H9 (cell line): ENCODE data around the gene OSBP2. TPM values are rescaled to one million over a fixed set of nuclear protein-coding genes. Genes with fewer than 3 reads are reported as not detected.

ENCODE experiments used
- DNase-seq: peaks from one replicate; pipeline ENCODE4 v3.0.0-alpha.2; 2017
- H2AFZ ChIP-seq: one replicate; pipeline ENCODE4 v1.6.1; 2013; ENCODE audit warnings: mild to moderate bottlenecking, low read length, control low read depth, moderate library complexity
- H2AK5ac ChIP-seq: 2 replicates; pipeline ENCODE4 v1.6.1; 2013; ENCODE audit warnings: low read length, control low read depth, mixed read lengths; ENCODE audit not compliant: insufficient read length
- H2BK120ac ChIP-seq: one replicate; pipeline ENCODE4 v1.6.1; 2013; ENCODE audit warnings: low read depth, mild to moderate bottlenecking, low read length, control low read depth, inconsistent platforms; ENCODE audit not compliant: poor library complexity, severe bottlenecking
- H2BK12ac ChIP-seq: 2 replicates; pipeline ENCODE4 v1.6.1; 2013; ENCODE audit warnings: low read length, control low read depth, mixed read lengths, low read depth; ENCODE audit not compliant: insufficient read length
- H2BK15ac ChIP-seq: 2 replicates; pipeline ENCODE4 v1.6.1; 2013; ENCODE audit warnings: low read depth, low read length, control low read depth
- H2BK20ac ChIP-seq: one replicate; pipeline ENCODE4 v1.6.1; 2013; ENCODE audit warnings: low read depth, mild to moderate bottlenecking, low read length, control low read depth, inconsistent platforms; ENCODE audit not compliant: poor library complexity, severe bottlenecking
- H2BK5ac ChIP-seq: 2 replicates; pipeline ENCODE4 v1.6.1; 2013; ENCODE audit warnings: low read length, control low read depth, mixed read lengths; ENCODE audit not compliant: insufficient read length
- H3K14ac ChIP-seq: 2 replicates; pipeline ENCODE4 v1.6.1; 2013; ENCODE audit warnings: low read length, control low read depth; ENCODE audit not compliant: insufficient read depth
- H3K18ac ChIP-seq: 2 replicates; pipeline ENCODE4 v1.6.1; 2013; ENCODE audit warnings: low read depth, mild to moderate bottlenecking, mixed read lengths, low read length, control low read depth; ENCODE audit not compliant: insufficient read length
- H3K23ac ChIP-seq: 2 replicates; pipeline ENCODE4 v1.6.1; 2013; ENCODE audit warnings: low read length, control low read depth, mixed read lengths, low read depth; ENCODE audit not compliant: insufficient read length
- H3K23me2 ChIP-seq: 2 replicates; pipeline ENCODE4 v1.6.1; 2013; ENCODE audit warnings: low read depth, mild to moderate bottlenecking, mixed read lengths, low read length, control low read depth; ENCODE audit not compliant: insufficient read length, poor library complexity, severe bottlenecking
- H3K27ac ChIP-seq: 2 replicates; pipeline ENCODE4 v1.5.1; 2013; ENCODE audit warnings: low read length, control low read depth, mixed read lengths, low read depth; ENCODE audit not compliant: insufficient read length
- H3K27me3 ChIP-seq: 2 replicates; pipeline ENCODE4 v1.6.1; 2013; ENCODE audit warnings: low read length, control low read depth, inconsistent platforms; ENCODE audit not compliant: insufficient read depth
- H3K4ac ChIP-seq: 2 replicates; pipeline ENCODE4 v1.6.1; 2013; ENCODE audit warnings: low read depth, mild to moderate bottlenecking, control low read depth, inconsistent platforms, low read length, moderate library complexity
- H3K4me1 ChIP-seq: 2 replicates; pipeline ENCODE4 v1.6.1; 2013; ENCODE audit warnings: low read length, control low read depth, inconsistent platforms; ENCODE audit not compliant: insufficient read depth
- H3K4me2 ChIP-seq: 2 replicates; pipeline ENCODE4 v1.6.1; 2013; ENCODE audit warnings: low read length, control low read depth, mixed read lengths; ENCODE audit not compliant: insufficient read length, insufficient read depth
- H3K56ac ChIP-seq: 2 replicates; pipeline ENCODE4 v1.6.1; 2013; ENCODE audit warnings: low read depth, mild to moderate bottlenecking, mixed read lengths, low read length, control low read depth; ENCODE audit not compliant: insufficient read length
- H3K79me1 ChIP-seq: 2 replicates; pipeline ENCODE4 v1.6.1; 2013; ENCODE audit warnings: low read depth, mild to moderate bottlenecking, moderate library complexity, low read length, control low read depth, inconsistent platforms; ENCODE audit not compliant: insufficient read depth, poor library complexity, severe bottlenecking
- H3K79me2 ChIP-seq: 2 replicates; pipeline ENCODE4 v1.6.1; 2013; ENCODE audit warnings: low read length, control low read depth, inconsistent platforms; ENCODE audit not compliant: insufficient read depth
- H3K9ac ChIP-seq: 2 replicates; pipeline ENCODE4 v1.6.1; 2013; ENCODE audit warnings: low read length, control low read depth, mixed read lengths; ENCODE audit not compliant: insufficient read length; ENCODE audit errors: extremely low read depth
- H3K9me3 ChIP-seq: one replicate; pipeline ENCODE4 v1.6.1; 2013; ENCODE audit warnings: low read depth, low read length, inconsistent platforms; ENCODE audit not compliant: control insufficient read depth
- H3T11ph ChIP-seq: one replicate; pipeline ENCODE4 v1.6.1; 2013; ENCODE audit warnings: mild to moderate bottlenecking, low read length, control low read depth, inconsistent platforms
- H4K20me1 ChIP-seq: one replicate; pipeline ENCODE4 v1.6.1; 2013; ENCODE audit not compliant: control insufficient read depth, insufficient read length, insufficient read depth
- H4K5ac ChIP-seq: 2 replicates; pipeline ENCODE4 v1.6.1; 2013; ENCODE audit warnings: low read depth, mild to moderate bottlenecking, mixed read lengths, low read length, control low read depth; ENCODE audit not compliant: insufficient read length
- H4K8ac ChIP-seq: replicated peaks from 2 replicates; pipeline ENCODE4 v1.6.1; 2013; ENCODE audit warnings: low read length, control low read depth, mixed read lengths, low read depth; ENCODE audit not compliant: insufficient read length
- H4K91ac ChIP-seq: 2 replicates; pipeline ENCODE4 v1.6.1; 2013; ENCODE audit warnings: low read depth, mild to moderate bottlenecking, moderate library complexity, mixed read lengths, low read length, control low read depth; ENCODE audit not compliant: insufficient read length
- H3K27ac Mint-ChIP-seq, 3 experiments: 2 replicates in 2 of 3; 3 replicates in 1 of 3; pipeline ENCODE4 v1.8.0; 2020 to 2021; ENCODE audit warnings: mixed read lengths in 3 of 3, mild to moderate bottlenecking in 1 of 3, moderate library complexity in 1 of 3
- H3K27me3 Mint-ChIP-seq: 2 replicates; pipeline ENCODE4 v1.8.0; 2021; ENCODE audit warnings: low read depth, mild to moderate bottlenecking, moderate library complexity, mixed read lengths
- H3K36me3 Mint-ChIP-seq, 3 experiments: 2 replicates in 2 of 3; 3 replicates in 1 of 3; pipeline ENCODE4 v1.8.0; 2020 to 2021; ENCODE audit warnings: low read depth in 3 of 3, mixed read lengths in 3 of 3; ENCODE audit not compliant: insufficient read depth in 1 of 3
- H3K4me1 Mint-ChIP-seq, 2 experiments: 2 replicates each; pipeline ENCODE4 v1.8.0; 2020; ENCODE audit warnings: mixed read lengths in 2 of 2
- H3K4me3 Mint-ChIP-seq, 2 experiments: 2 replicates in 1 of 2; 3 replicates in 1 of 2; pipeline ENCODE4 v1.8.0; 2020 to 2021; ENCODE audit warnings: mild to moderate bottlenecking in 2 of 2, mixed read lengths in 2 of 2, moderate library complexity in 1 of 2
- H3K9me3 Mint-ChIP-seq, 2 experiments: 2 replicates in 1 of 2; 3 replicates in 1 of 2; pipeline ENCODE4 v1.8.0; 2020; ENCODE audit warnings: mild to moderate bottlenecking in 2 of 2, mixed read lengths in 2 of 2, moderate library complexity in 1 of 2
- WGBS: extraction: QIAGEN DNeasy Blood & Tissue Kit; methylation state at CpG from one replicate; pipeline ENCODE4 v1.1.7; 2013; ENCODE audit warnings: missing lambda C conversion rate, low lambda C conversion rate, mixed read lengths; ENCODE audit not compliant: insufficient read length; ENCODE audit errors: extremely low coverage; 5-methylcytosine and 5-hydroxymethylcytosine counted together
- total RNA-seq: library from RNA; stranded (reverse); gene quantifications from 2 replicates; pipeline ENCODE4 v1.2.1, GENCODE V29; 2021
- TF ChIP-seq, protein P1 (sequence below): fragments of 200-600 bp; sonication (generic); conservative IDR thresholded peaks from 3 replicates; pipeline ENCODE4 v1.8.0; 2021; ENCODE audit warnings: antibody characterized with exemption, mild to moderate bottlenecking

The OSBP2 gene
- total RNA-seq, 1 experiment from 2014 or later, result 3.4 TPM

DNA sequence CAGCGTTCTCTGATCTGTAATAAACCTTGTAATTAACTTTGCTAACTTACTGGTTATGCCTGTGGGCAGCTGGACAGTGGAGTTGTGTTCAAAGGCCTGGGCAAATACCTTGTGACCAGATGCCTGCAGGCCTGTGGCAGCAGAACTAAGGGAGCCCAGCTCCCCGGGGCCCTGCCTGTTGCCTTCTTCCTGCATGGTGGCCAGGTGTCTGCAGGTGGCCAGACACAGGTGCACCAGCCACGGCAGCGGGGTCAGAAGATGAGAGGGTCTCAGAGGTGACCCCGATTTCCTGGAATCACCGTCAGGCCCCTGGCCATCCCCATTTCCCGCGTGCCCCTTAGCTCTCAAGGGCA is 127.2 kb downstream of the OSBP2 start:
- Histone ChIP-seq H2AFZ (no peak overlapping the region), H4K91ac (no peak overlapping the region), H4K8ac (no peak overlapping the region), H2AK5ac (no peak overlapping the region), H3K27me3 (peaks cover 4% of the 10 kb centered on the region; the same call in 1 of the 2 replicates), H3K18ac (no peak overlapping the region), H3T11ph (no peak overlapping the region), H2BK5ac (no peak overlapping the region), H3K27ac (no peak overlapping the region), H4K5ac (no peak overlapping the region), H2BK15ac (no peak overlapping the region), H3K79me2 (no peaks in the 10 kb centered on the region), H4K20me1 (no peaks in the 10 kb centered on the region), H3K9me3 (no peaks in the 10 kb centered on the region), H3K4me1 (no peaks in the 10 kb centered on the region), H3K9ac (no peak overlapping the region), H3K23me2 (peaks cover 10% of the 10 kb centered on the region), H3K56ac (no peak overlapping the region), H3K14ac (no peak overlapping the region), H3K4ac (no peak overlapping the region), H3K79me1 (no peaks in the 10 kb centered on the region), H2BK12ac (no peak overlapping the region), H2BK20ac (no peak overlapping the region), H3K23ac (no peak overlapping the region), H2BK120ac (no peak overlapping the region), H3K4me2 (peak overlapping the region; percentile 59)
- peaks cover 39% of the 10 kb centered on the region for H3K27me3 Mint-ChIP-seq
- no CpG with 5 or more reads among the region's 8 CpGs for WGBS
- TF ChIP-seq, protein P1, sequence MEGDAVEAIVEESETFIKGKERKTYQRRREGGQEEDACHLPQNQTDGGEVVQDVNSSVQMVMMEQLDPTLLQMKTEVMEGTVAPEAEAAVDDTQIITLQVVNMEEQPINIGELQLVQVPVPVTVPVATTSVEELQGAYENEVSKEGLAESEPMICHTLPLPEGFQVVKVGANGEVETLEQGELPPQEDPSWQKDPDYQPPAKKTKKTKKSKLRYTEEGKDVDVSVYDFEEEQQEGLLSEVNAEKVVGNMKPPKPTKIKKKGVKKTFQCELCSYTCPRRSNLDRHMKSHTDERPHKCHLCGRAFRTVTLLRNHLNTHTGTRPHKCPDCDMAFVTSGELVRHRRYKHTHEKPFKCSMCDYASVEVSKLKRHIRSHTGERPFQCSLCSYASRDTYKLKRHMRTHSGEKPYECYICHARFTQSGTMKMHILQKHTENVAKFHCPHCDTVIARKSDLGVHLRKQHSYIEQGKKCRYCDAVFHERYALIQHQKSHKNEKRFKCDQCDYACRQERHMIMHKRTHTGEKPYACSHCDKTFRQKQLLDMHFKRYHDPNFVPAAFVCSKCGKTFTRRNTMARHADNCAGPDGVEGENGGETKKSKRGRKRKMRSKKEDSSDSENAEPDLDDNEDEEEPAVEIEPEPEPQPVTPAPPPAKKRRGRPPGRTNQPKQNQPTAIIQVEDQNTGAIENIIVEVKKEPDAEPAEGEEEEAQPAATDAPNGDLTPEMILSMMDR, result no peak
- no peak overlapping the region for H3K27ac Mint-ChIP-seq
- DNase-seq, result no peak
- peaks cover 3 to 6% of the 10 kb centered on the region in 2 experiments; a peak in 3 of 4 replicates for H3K4me1 Mint-ChIP-seq
- H3K36me3 Mint-ChIP-seq, result no peaks in the 10 kb centered on the region
- peak overlapping the region; percentile 57 to 74 for H3K4me3 Mint-ChIP-seq
- H3K9me3 Mint-ChIP-seq, result no peaks in the 10 kb centered on the region
